ENCODE measurements around the gene UBQLN3. TPM values are rescaled to one million over a fixed set of nuclear protein-coding genes. Genes with fewer than 3 reads are reported as not detected.

Gene UBQLN3
- total RNA-seq, 1 experiment from 2014 or later, result not detected

Other genes with a start within 250 kb of the UBQLN3 start
- gene HBE1, start 240.0 kb downstream of the UBQLN3 start, total RNA-seq (2014; rRNA removed; shearing (Covaris generic)), result not detected in 2 replicates
- gene OR51B4, start 208.0 kb downstream of the UBQLN3 start, total RNA-seq (2014; rRNA removed; shearing (Covaris generic)), result not detected in 2 replicates
- gene OR51B2, start 185.7 kb downstream of the UBQLN3 start, total RNA-seq (2014; rRNA removed; shearing (Covaris generic)), result not detected in 2 replicates
- gene OR51B5, start 166.4 kb downstream of the UBQLN3 start, total RNA-seq (2014; rRNA removed; shearing (Covaris generic)), result not detected in 2 replicates
- not detected in 2 replicates for gene OR51B6, start 158.4 kb downstream of the UBQLN3 start, total RNA-seq (2014; rRNA removed; shearing (Covaris generic))
- not detected in 2 replicates for gene OR51M1, start 126.1 kb downstream of the UBQLN3 start, total RNA-seq (2014; rRNA removed; shearing (Covaris generic))
- gene OR51Q1, start 87.8 kb downstream of the UBQLN3 start, total RNA-seq (2014; rRNA removed; shearing (Covaris generic)), result not detected in 2 replicates
- gene OR51I1, start 68.4 kb downstream of the UBQLN3 start, total RNA-seq (2014; rRNA removed; shearing (Covaris generic)), result not detected in 2 replicates
- not detected in 2 replicates for gene OR51I2, start 60.6 kb downstream of the UBQLN3 start, total RNA-seq (2014; rRNA removed; shearing (Covaris generic))
- gene OR52D1, start 21.3 kb downstream of the UBQLN3 start, total RNA-seq (2014; rRNA removed; shearing (Covaris generic)), result not detected in 2 replicates
- not detected in 2 replicates for gene UBQLNL, start 6.7 kb upstream of the UBQLN3 start, total RNA-seq (2014; rRNA removed; shearing (Covaris generic))
- not detected in 2 replicates for gene OR52H1, start 38.6 kb upstream of the UBQLN3 start, total RNA-seq (2014; rRNA removed; shearing (Covaris generic))
- not detected in 2 replicates for gene OR52B6, start 70.9 kb upstream of the UBQLN3 start, total RNA-seq (2014; rRNA removed; shearing (Covaris generic))
- gene TRIM6, start 86.7 kb upstream of the UBQLN3 start, total RNA-seq (2014; rRNA removed; shearing (Covaris generic)), result not detected in 2 replicates
- not detected in 2 replicates for gene TRIM34, start 115.0 kb upstream of the UBQLN3 start, total RNA-seq (2014; rRNA removed; shearing (Covaris generic))
- 11.1 and 14.3 TPM in 2 replicates for gene TRIM5, start 175.1 kb upstream of the UBQLN3 start, total RNA-seq (2014; rRNA removed; shearing (Covaris generic))
- gene TRIM22, start 179.8 kb upstream of the UBQLN3 start, total RNA-seq (2014; rRNA removed; shearing (Covaris generic)), result 1.3 and 1.7 TPM in 2 replicates
- not detected in 2 replicates for gene OR56B1, start 226.5 kb upstream of the UBQLN3 start, total RNA-seq (2014; rRNA removed; shearing (Covaris generic))
- not detected in 2 replicates for gene OR52N4, start 244.3 kb upstream of the UBQLN3 start, total RNA-seq (2014; rRNA removed; shearing (Covaris generic))